IMR-90 (cell line): ENCODE data around the gene CLEC20A. TPM values are rescaled to one million over a fixed set of nuclear protein-coding genes. Genes with fewer than 3 reads are reported as not detected.

ENCODE experiments used
- ATAC-seq: fragments of 200-7000 bp; cut with Tn5 transposase; 2 replicates; pipeline ENCODE4 v1.9.1; 2020; ENCODE audit warnings: low read depth, mild to moderate bottlenecking, moderate library complexity
- BruUV-seq: library from RNA; stranded (reverse); fragments of 400-500 nt; replicated peaks from 2 replicates; lab custom pipeline; 2021; lab: Mats Ljungman, UMichigan
- CTCF ChIA-PET: fragments of 300-600 bp; formaldehyde crosslinking; extraction: SDS; loops from one replicate; lab custom pipeline; 2021; ENCODE audit warnings: antibody characterized with exemption; lab: Yijun Ruan, JAX
- POLR2A ChIA-PET: fragments of 300-600 bp; sonication (Branson Sonifier 250); formaldehyde crosslinking; loops from one replicate; lab custom pipeline; 2022; ENCODE audit warnings: antibody characterized with exemption; ENCODE audit not compliant: unreplicated experiment; lab: Charles Lee
- DNase-seq: peaks from one replicate; pipeline ENCODE4 v3.0.0; 2013
- H2AFZ ChIP-seq: replicated peaks from 2 replicates; pipeline ENCODE3; 2013; ENCODE audit warnings: low read length, mild to moderate bottlenecking; ENCODE audit not compliant: poor library complexity
- H2AK5ac ChIP-seq: 2 replicates; pipeline ENCODE4 v1.6.1; 2013; ENCODE audit warnings: low read depth, low read length, inconsistent platforms
- H2AK9ac ChIP-seq: replicated peaks from 2 replicates; pipeline ENCODE3; 2013; ENCODE audit warnings: mild to moderate bottlenecking, low read depth, low read length, moderate library complexity; ENCODE audit not compliant: poor library complexity
- H2BK120ac ChIP-seq: 2 replicates; pipeline ENCODE4 v1.6.1; 2013; ENCODE audit warnings: low read depth, low read length, inconsistent platforms
- H2BK15ac ChIP-seq: 3 replicates; pipeline ENCODE4 v1.6.1; 2013; ENCODE audit warnings: low read depth, low read length, inconsistent platforms
- H2BK20ac ChIP-seq: 2 replicates; pipeline ENCODE4 v1.6.1; 2013; ENCODE audit warnings: low read depth, mild to moderate bottlenecking, inconsistent platforms, low read length, moderate library complexity
- H2BK5ac ChIP-seq: 2 replicates; pipeline ENCODE4 v1.6.1; 2013; ENCODE audit warnings: mild to moderate bottlenecking, low read depth, low read length, inconsistent platforms; ENCODE audit not compliant: poor library complexity, severe bottlenecking
- H3K14ac ChIP-seq: replicated peaks from 2 replicates; pipeline ENCODE4 v1.6.1; 2013; ENCODE audit warnings: low read depth, low read length, inconsistent platforms
- H3K18ac ChIP-seq: 2 replicates; pipeline ENCODE4 v1.6.1; 2013; ENCODE audit warnings: low read depth, low read length, control low read depth
- H3K23ac ChIP-seq: 2 replicates; pipeline ENCODE4 v1.6.1; 2013; ENCODE audit warnings: low read depth, low read length, inconsistent platforms
- H3K27ac ChIP-seq: 2 replicates; pipeline ENCODE4 v1.5.1; 2013; ENCODE audit warnings: mild to moderate bottlenecking, control low read depth, low read length; ENCODE audit not compliant: insufficient read depth
- H3K27me3 ChIP-seq: 2 replicates; pipeline ENCODE4 v1.6.1; 2013; ENCODE audit warnings: low read length; ENCODE audit not compliant: control insufficient read depth, insufficient read depth
- H3K36me3 ChIP-seq: 2 replicates; pipeline ENCODE4 v1.6.1; 2013; ENCODE audit warnings: low read length, mixed read lengths; ENCODE audit not compliant: control insufficient read depth, insufficient read depth
- H3K4ac ChIP-seq: 2 replicates; pipeline ENCODE4 v1.6.1; 2013; ENCODE audit warnings: low read depth, low read length, inconsistent platforms
- H3K4me1 ChIP-seq: 2 replicates; pipeline ENCODE4 v1.6.1; 2013; ENCODE audit warnings: low read length, mixed read lengths; ENCODE audit not compliant: control insufficient read depth, insufficient read depth
- H3K4me2 ChIP-seq: 2 replicates; pipeline ENCODE4 v1.6.1; 2013; ENCODE audit warnings: low read depth, mild to moderate bottlenecking, control low read depth, low read length, moderate library complexity
- H3K4me3 ChIP-seq: 2 replicates; pipeline ENCODE4 v1.5.1; 2013; ENCODE audit warnings: low read depth, mild to moderate bottlenecking, control low read depth, low read length, moderate library complexity; ENCODE audit not compliant: insufficient read depth
- H3K56ac ChIP-seq: 2 replicates; pipeline ENCODE4 v1.6.1; 2013; ENCODE audit warnings: low read length, inconsistent platforms; ENCODE audit not compliant: insufficient read depth; ENCODE audit errors: extremely low read depth
- H3K79me1 ChIP-seq, 2 experiments: 2 replicates each; pipeline ENCODE4 v1.6.1; 2013; ENCODE audit warnings: low read length in 2 of 2, inconsistent platforms in 1 of 2, low read depth in 1 of 2
- H3K9ac ChIP-seq: 2 replicates; pipeline ENCODE4 v1.6.1; 2013; ENCODE audit warnings: low read depth, low read length, control low read depth
- H3K9me1 ChIP-seq: 2 replicates; pipeline ENCODE4 v1.6.1; 2013; ENCODE audit warnings: low read length, inconsistent platforms; ENCODE audit not compliant: insufficient read depth
- H3K9me3 ChIP-seq: 2 replicates; pipeline ENCODE4 v1.6.1; 2013; ENCODE audit warnings: low read length; ENCODE audit not compliant: control insufficient read depth, insufficient read depth
- H4K20me1 ChIP-seq: 2 replicates; pipeline ENCODE4 v1.6.1; 2013; ENCODE audit warnings: low read length, inconsistent platforms; ENCODE audit not compliant: insufficient read depth
- H4K5ac ChIP-seq: 2 replicates; pipeline ENCODE4 v1.6.1; 2013; ENCODE audit warnings: mild to moderate bottlenecking, low read depth, low read length, control low read depth
- H4K8ac ChIP-seq, 2 experiments: 2 replicates each; pipeline ENCODE4 v1.6.1; 2013; ENCODE audit warnings: low read depth in 2 of 2, low read length in 2 of 2, control low read depth in 1 of 2, inconsistent platforms in 1 of 2
- H4K91ac ChIP-seq: 2 replicates; pipeline ENCODE4 v1.6.1; 2013; ENCODE audit warnings: low read depth, low read length, inconsistent platforms; ENCODE audit not compliant: insufficient read depth
- BHLHE40 ChIP-seq: fragments of 150-350 bp; IDR thresholded peaks from 2 replicates; pipeline ENCODE4 v1.6.1; 2016; ENCODE audit warnings: mild to moderate bottlenecking, low read depth, low read length
- CHD1 ChIP-seq: IDR thresholded peaks from 2 replicates; pipeline ENCODE4 v1.6.1; 2012; ENCODE audit warnings: low read depth, low read length, improper control_type of control experiment
- FOS ChIP-seq: fragments of 150-350 bp; IDR thresholded peaks from 2 replicates; pipeline ENCODE4 v1.6.1; 2016; ENCODE audit warnings: low read depth, low read length
- RFX5 ChIP-seq: IDR thresholded peaks from 2 replicates; pipeline ENCODE4 v1.8.0; 2012; ENCODE audit warnings: low read depth, mild to moderate bottlenecking, low read length, moderate library complexity
- SMC3 ChIP-seq: fragments of 150-350 bp; IDR thresholded peaks from 2 replicates; pipeline ENCODE4 v1.6.1; 2016; ENCODE audit warnings: low read depth, mild to moderate bottlenecking, antibody characterized with exemption, low read length, moderate library complexity
- USF2 ChIP-seq: fragments of 150-350 bp; IDR thresholded peaks from 2 replicates; pipeline ENCODE4 v1.6.1; 2017; ENCODE audit warnings: mild to moderate bottlenecking, antibody characterized with exemption, low read length, low read depth
- WGBS, 2 experiments: methylation state at CpG; one replicate each; pipeline versions ENCODE4 v1.1.5 to v1.1.7; 2013; ENCODE audit warnings: missing lambda C conversion rate in 2 of 2; ENCODE audit not compliant: insufficient read length in 1 of 2; ENCODE audit errors: extremely low coverage in 2 of 2; 5-methylcytosine and 5-hydroxymethylcytosine counted together
- dilution Hi-C: fragments of 300-500 bp; cut with HindIII; formaldehyde crosslinking; loops from one replicate; pipeline ENCODE4 v1.14.3; 2018; ENCODE audit warnings: low sequenced_read_pairs; ENCODE audit not compliant: unreplicated experiment
- in situ Hi-C: fragments of 300-500 bp; cut with MboI; formaldehyde crosslinking; loops from 3 replicates; pipeline ENCODE4 v1.14.3; 2019; ENCODE audit warnings: low sequenced_read_pairs, inconsistent platforms, mixed read lengths
- intact Hi-C: fragments of 100-400 bp; cut with micrococcal nuclease; formaldehyde crosslinking; loops from 2 replicates; pipeline ENCODE4 v1.10.0; 2022
- polyA plus RNA-seq, 3 experiments: library from polyadenylated mRNA; depleted of rRNA; stranded (reverse); fragments of >200 nt; gene quantifications; 2 replicates each; pipeline ENCODE4 v1.2.3, GENCODE V29; 2012; ENCODE audit warnings: low replicate concordance in 1 of 3
- total RNA-seq: library from RNA; depleted of rRNA; stranded (reverse); fragments of >200 nt; gene quantifications from 2 replicates; pipeline ENCODE4 v1.2.3, GENCODE V29; 2012

CLEC20A gene
- total and polyA plus RNA-seq, 2 of the 4 experiments (the other 2 are of a cell fraction), result not detected

- H2AK5ac ChIP-seq, result no peak overlapping the region
- H2AK9ac ChIP-seq, result no peak overlapping the region
- H3K27ac ChIP-seq, result no peak overlapping the region
- DNase-seq (no peak), ATAC-seq (no peak)
- no peak overlapping the region for H4K91ac ChIP-seq
- WGBS, 2 experiments, result no CpG with 5 or more reads among the region's 1 CpG
- H3K4me2 ChIP-seq, result no peak overlapping the region
- no peak overlapping the region for H4K8ac ChIP-seq
- H3K56ac ChIP-seq, result no peak overlapping the region
- ChIA-PET POLR2A (no interaction called here), CTCF (no interaction called here)
- no peak overlapping the region for H3K4ac ChIP-seq
- H3K9me1 ChIP-seq, result no peaks in the 10 kb centered on the region
- H2BK5ac ChIP-seq, result no peak overlapping the region
- H3K4me3 ChIP-seq, result no peak overlapping the region
- intact Hi-C loops (loop anchor here (10.0 kb wide), 1 partner anchor 540 kb away; no protein-coding TSS in a partner anchor), in situ Hi-C loops (no loop called here), dilution Hi-C loops (no loop called here)
- no peak overlapping the region for H3K18ac ChIP-seq
- H3K36me3 ChIP-seq, result no peaks in the 10 kb centered on the region
- H4K20me1 ChIP-seq, result no peaks in the 10 kb centered on the region
- H3K14ac ChIP-seq, result no peak overlapping the region
- no peaks in the 10 kb centered on the region for H3K9me3 ChIP-seq
- BruUV-seq, result no TSS peak
- no peak overlapping the region for H2BK20ac ChIP-seq
- no peak overlapping the region for H2AFZ ChIP-seq
- H3K27me3 ChIP-seq, result peaks cover 3% of the 10 kb centered on the region; the same call in 1 of the 2 replicates
- no peak overlapping the region for H2BK15ac ChIP-seq
- H4K5ac ChIP-seq, result no peak overlapping the region
- no peak overlapping the region for H3K9ac ChIP-seq
- no peak overlapping the region for H2BK120ac ChIP-seq
- H3K79me1 ChIP-seq, result no peaks in the 10 kb centered on the region
- TF ChIP-seq CHD1 (no peak), SMC3 (no peak), RFX5 (no peak), USF2 (no peak), BHLHE40 (no peak), FOS (no peak)
- no peak overlapping the region for H3K23ac ChIP-seq
- no peaks in the 10 kb centered on the region for H3K4me1 ChIP-seq
Observed at GRCh38 chr1:178495158-178495557, 1.6 kb downstream of the CLEC20A start.
